Measurements from ENCODE around the gene SMARCA2. TPM values are rescaled to one million over a fixed set of nuclear protein-coding genes. Genes with fewer than 3 reads are reported as not detected.

The SMARCA2 gene
- total and polyA plus RNA-seq, 9 of the 15 experiments (the other 6 are each of a cell fraction or from before 2014, with no cell fraction given) = 8.0 to 34.8 (median 25.5) TPM

GRCh38 chr9:2016408-2017330, 1.5 kb downstream of the SMARCA2 start:
- no peaks in the 10 kb centered on the region for H3K9me1 ChIP-seq (ENCODE audit: control insufficient read depth, insufficient read depth, low read length)
- peaks cover 16 to 19% of the 10 kb centered on the region in 2 experiments for H3K4me1 ChIP-seq (replicated peaks in 1 of 2; ENCODE audit: control insufficient read depth in 2 of 2, insufficient read depth in 2 of 2, low read length in 2 of 2)
- 0% methylated on average over 17 of the region's 85 CpGs for WGBS (ENCODE audit: insufficient coverage, low coverage, missing lambda C conversion rate)
- intact Hi-C loops (cut with micrococcal nuclease) = loop anchor here (10.0 kb wide), 1 partner anchor 68 kb away; no protein-coding TSS in a partner anchor
- DNase-seq (ENCODE audit: extremely low read depth in 1 of 4, low spot score in 3 of 4) (peak; percentile 62 to 79 (median 70)), ATAC-seq (peak; percentile 36), FAIRE-seq (no peak)
- in situ Hi-C loops (cut with MboI) = no loop called here
- H3K79me2 ChIP-seq (ENCODE audit: control insufficient read depth, insufficient read depth, low read length) = peaks cover 58% of the 10 kb centered on the region
- CTCF ChIA-PET (ENCODE audit: low intra/inter-chr PET ratio) = no interaction called here
- H3K9ac ChIP-seq (ENCODE audit: insufficient read depth in 1 of 2, low read depth in 2 of 2, low read length in 2 of 2) = peak overlapping the region; percentile 75 to 98
- H2AFZ ChIP-seq (ENCODE audit: low read depth, low read length) = peak overlapping the region; percentile 79
- no peaks in the 10 kb centered on the region for H3K9me3 ChIP-seq (replicated peaks; ENCODE audit: control insufficient read depth, insufficient read depth, low read depth, low read length)
- no peaks in the 10 kb centered on the region for H3K36me3 ChIP-seq (ENCODE audit: control insufficient read depth, insufficient read depth, low read length)
- BruUV-seq (replicated peaks) = no TSS peak
- H4K20me1 ChIP-seq (replicated peaks; ENCODE audit: control insufficient read depth, insufficient read depth, low read length) = no peaks in the 10 kb centered on the region
- H3K27ac ChIP-seq (ENCODE audit: extremely low read depth, low read depth, low read length) = peak overlapping the region; percentile 93
- POLR2A ChIA-PET = interaction anchor here (0.6 to 3.0 kb wide), 3 partner anchors 11 to 1440 kb away, joined by 3 to 11 read pairs (median 4); no protein-coding TSS in a partner anchor
- H3K4me2 ChIP-seq (ENCODE audit: insufficient read depth, low read length) = peak overlapping the region; percentile 90
- peak overlapping the region; percentile 71 for H3K4me3 ChIP-seq
- H3K27me3 ChIP-seq (ENCODE audit: control insufficient read depth in 2 of 2, insufficient read depth in 2 of 2, low read length in 2 of 2) = no peaks in the 10 kb centered on the region
- TF ChIP-seq PHB (CRISPR knock-in tag; IDR thresholded peaks at IDR 0.05) = no peak
- peak; percentile 79 for TF ChIP-seq RBFOX2 (IDR thresholded peaks at IDR 0.05; ENCODE audit: low read depth, low read length)
- TF ChIP-seq NFIX (CRISPR knock-in tag; IDR thresholded peaks at IDR 0.05; ENCODE audit: low read depth) = no peak
- TF ChIP-seq HDGF (IDR thresholded peaks at IDR 0.05) = no peak
- no peak for TF ChIP-seq ZNF146 (CRISPR knock-in tag; IDR thresholded peaks at IDR 0.05; ENCODE audit: unreplicated experiment)
- TF ChIP-seq PPARD (CRISPR knock-in tag; IDR thresholded peaks at IDR 0.05) = no peak
- no peak for TF ChIP-seq ZNF282 (CRISPR knock-in tag; IDR thresholded peaks at IDR 0.05)
- no peak for TF ChIP-seq FOXA3 (CRISPR knock-in tag; conservative IDR thresholded peaks at IDR 0.05 in 1 of 2, IDR thresholded peaks at IDR 0.05 in 1 of 2)
- TF ChIP-seq PHTF2 (CRISPR knock-in tag; IDR thresholded peaks at IDR 0.05) = no peak
- TF ChIP-seq SUPT5H (IDR thresholded peaks at IDR 0.05) = 0 out of 2 replicates have a peak, but pooled peaks have one; percentile 29
- TF ChIP-seq MNT (conservative IDR thresholded peaks at IDR 0.05) = 0 out of 4 replicates have a peak, but pooled peaks of 1 of the 2 experiments have one; percentile 12
- no peak for TF ChIP-seq ZNF316 (IDR thresholded peaks at IDR 0.05)
- TF ChIP-seq CTBP1 (IDR thresholded peaks at IDR 0.05; ENCODE audit: borderline replicate concordance) = peak; percentile 8; the same call in 1 of the 2 replicates
- TF ChIP-seq SRSF1 (IDR thresholded peaks at IDR 0.05; ENCODE audit: low read depth, low read length) = no peak
- TF ChIP-seq CLOCK (CRISPR knock-in tag; IDR thresholded peaks at IDR 0.05; ENCODE audit: borderline replicate concordance) = no peak
- no peak for TF ChIP-seq FOXK1 (CRISPR knock-in tag; IDR thresholded peaks at IDR 0.05; ENCODE audit: borderline replicate concordance)
- TF ChIP-seq NCOA2 (IDR thresholded peaks at IDR 0.05; ENCODE audit: partially characterized antibody in 2 of 2) = no peak
- TF ChIP-seq ZSCAN32 (CRISPR knock-in tag; IDR thresholded peaks at IDR 0.05) = no peak

Measured in K562 (cell line).